Esophagus squamous epithelium (tissue), 5 donors: ENCODE data around the gene PLXDC2. TPM values are rescaled to one million over a fixed set of nuclear protein-coding genes. Genes with fewer than 3 reads are reported as not detected.

ENCODE experiments used
- DNase-seq: peaks from one replicate; lab custom pipeline; 2025; lab: John Stamatoyannopoulos, UW
- H3K27ac ChIP-seq, 4 donors: fragments of 200-600 bp; sonication (generic); one replicate each; pipeline ENCODE4 v1.5.1; 2016 to 2019; ENCODE audit warnings: mild to moderate bottlenecking in 1 of 4
- H3K27me3 ChIP-seq, 4 donors: fragments of 200-600 bp; sonication (generic); 1 replicate in 3 of 4; 2 replicates in 1 of 4; pipeline versions ENCODE4 v1.5.1 to v1.6.0; 2017 to 2021; ENCODE audit warnings: antibody characterized with exemption in 1 of 4
- H3K36me3 ChIP-seq, 3 donors: fragments of 200-600 bp; sonication (generic); one replicate each; pipeline ENCODE4 v1.5.1; 2016 to 2019
- H3K4me1 ChIP-seq, 3 donors: fragments of 200-600 bp; sonication (generic); one replicate each; pipeline ENCODE4 v1.5.1; 2017 to 2019
- H3K4me3 ChIP-seq, 4 donors: fragments of 200-600 bp; sonication (generic); 1 replicate in 3 of 4; 2 replicates in 1 of 4; pipeline ENCODE4 v1.5.1; 2016 to 2019; ENCODE audit warnings: mild to moderate bottlenecking in 2 of 4, moderate library complexity in 1 of 4
- H3K9me3 ChIP-seq, 3 donors: fragments of 200-600 bp; sonication (generic); one replicate each; pipeline ENCODE4 v1.5.1; 2016 to 2019
- POLR2A ChIP-seq, 4 donors: fragments of 450-650 bp; IDR thresholded peaks; one replicate each; pipeline ENCODE4 v1.6.1; 2017; ENCODE audit warnings: antibody characterized with exemption in 4 of 4, mild to moderate bottlenecking in 4 of 4, moderate library complexity in 3 of 4
- WGBS, 2 donors: methylation state at CpG; one replicate each; pipeline ENCODE4 v1.1.5; 2018; 5-methylcytosine and 5-hydroxymethylcytosine counted together
- intact Hi-C: fragments of 100-400 bp; cut with DNase I; formaldehyde crosslinking; loops from one replicate; pipeline ENCODE4 v1.15.0; 2022
- total RNA-seq, 4 donors: library from RNA; depleted of rRNA; stranded (reverse); fragments of >200 nt; gene quantifications; one replicate each; pipeline ENCODE4 v1.1.0, GENCODE V29; 2016
- TF ChIP-seq, protein P1 (sequence below), 6 experiments: fragments of 450-650 bp in 4 of 6; fragments of 200-600 bp in 2 of 6; sonication (generic) in 2 of 6; IDR thresholded peaks; one replicate each; pipeline ENCODE4 v1.5.1; 2016 to 2019; ENCODE audit warnings: antibody characterized with exemption in 6 of 6, mild to moderate bottlenecking in 4 of 6, moderate library complexity in 4 of 6
- donor health status: DM: yes; HTN: yes; CAD: no.

Gene PLXDC2
- total RNA-seq, 4 donors from 2014 or later, result 22.4 to 50.4 (median 36.9) TPM

DNA sequence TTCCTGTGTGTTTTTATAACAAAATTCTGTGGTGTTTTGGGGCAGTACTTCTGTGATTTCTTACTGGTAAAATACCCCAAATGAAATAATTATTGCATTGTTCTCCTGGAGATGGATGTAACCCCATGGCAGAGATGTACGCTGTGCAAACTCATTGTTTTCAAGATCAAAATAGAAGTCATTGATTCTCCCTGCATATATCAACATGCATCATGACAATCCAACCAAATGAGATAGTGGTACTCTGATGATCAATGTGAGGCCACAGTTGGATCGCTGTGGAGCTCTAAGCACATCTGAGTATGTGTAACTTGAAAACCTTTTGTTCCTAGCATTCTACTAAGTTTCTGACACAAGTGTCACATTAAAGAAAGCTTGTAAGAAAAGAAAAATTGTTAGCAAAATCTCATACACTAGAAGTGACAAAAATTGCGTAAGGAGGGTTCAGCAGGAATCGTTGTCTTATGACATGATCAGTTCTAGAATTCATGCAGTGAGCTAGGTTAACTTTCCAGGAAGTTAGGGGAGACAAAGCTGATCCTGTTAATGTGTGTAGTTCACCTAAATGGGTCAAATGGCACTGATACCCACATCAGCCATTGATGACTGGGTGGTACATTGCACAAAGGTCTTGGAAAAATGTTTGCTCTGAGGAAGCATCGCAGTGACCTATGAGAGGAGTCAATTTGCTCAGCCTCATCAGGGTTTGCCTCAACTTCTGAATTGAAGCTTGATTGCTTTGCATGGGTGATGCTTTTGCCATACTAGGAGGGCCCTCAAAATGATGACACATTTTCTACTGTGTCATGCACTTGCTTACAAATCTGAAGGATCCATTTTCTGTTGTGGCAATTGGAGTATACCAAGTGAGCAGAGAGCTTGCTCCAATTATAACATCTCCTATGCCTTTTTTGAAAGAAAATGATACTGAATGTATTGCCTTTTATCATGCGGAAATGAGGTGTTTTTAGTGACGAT is 145.1 kb downstream of the PLXDC2 start:
- DNase-seq, result no peak
- intact Hi-C loops, result no loop called here
- H3K27me3 ChIP-seq, result no peaks in the 10 kb centered on the region
- 83 to 96% methylated on average over 7 of the region's 7 CpGs for WGBS, 2 donors
- TF ChIP-seq, protein P1, sequence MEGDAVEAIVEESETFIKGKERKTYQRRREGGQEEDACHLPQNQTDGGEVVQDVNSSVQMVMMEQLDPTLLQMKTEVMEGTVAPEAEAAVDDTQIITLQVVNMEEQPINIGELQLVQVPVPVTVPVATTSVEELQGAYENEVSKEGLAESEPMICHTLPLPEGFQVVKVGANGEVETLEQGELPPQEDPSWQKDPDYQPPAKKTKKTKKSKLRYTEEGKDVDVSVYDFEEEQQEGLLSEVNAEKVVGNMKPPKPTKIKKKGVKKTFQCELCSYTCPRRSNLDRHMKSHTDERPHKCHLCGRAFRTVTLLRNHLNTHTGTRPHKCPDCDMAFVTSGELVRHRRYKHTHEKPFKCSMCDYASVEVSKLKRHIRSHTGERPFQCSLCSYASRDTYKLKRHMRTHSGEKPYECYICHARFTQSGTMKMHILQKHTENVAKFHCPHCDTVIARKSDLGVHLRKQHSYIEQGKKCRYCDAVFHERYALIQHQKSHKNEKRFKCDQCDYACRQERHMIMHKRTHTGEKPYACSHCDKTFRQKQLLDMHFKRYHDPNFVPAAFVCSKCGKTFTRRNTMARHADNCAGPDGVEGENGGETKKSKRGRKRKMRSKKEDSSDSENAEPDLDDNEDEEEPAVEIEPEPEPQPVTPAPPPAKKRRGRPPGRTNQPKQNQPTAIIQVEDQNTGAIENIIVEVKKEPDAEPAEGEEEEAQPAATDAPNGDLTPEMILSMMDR (IDR thresholded peaks at IDR 0.05), result no peak
- TF ChIP-seq POLR2A (IDR thresholded peaks at IDR 0.05), result no peak
- H3K4me3 ChIP-seq, result no peak overlapping the region
- no peaks in the 10 kb centered on the region for H3K9me3 ChIP-seq
- H3K4me1 ChIP-seq, result peaks cover 0 to 5% (median 0%) of the 10 kb centered on the region in 3 donors
- no peaks in the 10 kb centered on the region for H3K36me3 ChIP-seq
- no peak overlapping the region for H3K27ac ChIP-seq

DNA sequence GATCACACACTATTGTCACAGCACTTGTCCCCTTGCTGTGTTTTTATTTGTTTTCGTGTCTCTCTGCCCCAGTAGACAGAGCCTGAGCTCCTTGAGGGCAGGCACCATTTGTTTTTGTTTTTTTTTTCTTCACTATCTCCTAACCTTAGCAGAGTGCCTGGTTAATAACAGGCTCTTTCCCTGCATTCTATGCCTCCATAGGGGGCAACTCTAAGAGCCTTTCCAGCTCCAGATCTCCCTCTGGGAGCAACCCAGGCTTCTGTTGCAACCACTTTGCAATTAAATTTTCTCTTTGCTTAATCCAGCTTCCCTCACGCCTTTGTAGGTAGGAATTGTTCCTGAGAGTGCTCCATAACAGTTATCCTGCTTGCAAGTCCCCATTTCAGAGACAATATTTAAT is 148.4 kb downstream of the PLXDC2 start:
- 63 to 84% methylated on average over 2 of the region's 2 CpGs for WGBS, 2 donors
- Histone ChIP-seq H3K4me3 (no peak overlapping the region), H3K27ac (no peak overlapping the region), H3K9me3 (no peaks in the 10 kb centered on the region), H3K27me3 (no peaks in the 10 kb centered on the region), H3K36me3 (no peaks in the 10 kb centered on the region), H3K4me1 (peaks cover 0 to 5% (median 0%) of the 10 kb centered on the region in 3 donors)
- intact Hi-C loops, result no loop called here
- no peak for TF ChIP-seq POLR2A (IDR thresholded peaks at IDR 0.05)
- TF ChIP-seq, protein P1 (IDR thresholded peaks at IDR 0.05), result no peak
- no peak for DNase-seq

DNA sequence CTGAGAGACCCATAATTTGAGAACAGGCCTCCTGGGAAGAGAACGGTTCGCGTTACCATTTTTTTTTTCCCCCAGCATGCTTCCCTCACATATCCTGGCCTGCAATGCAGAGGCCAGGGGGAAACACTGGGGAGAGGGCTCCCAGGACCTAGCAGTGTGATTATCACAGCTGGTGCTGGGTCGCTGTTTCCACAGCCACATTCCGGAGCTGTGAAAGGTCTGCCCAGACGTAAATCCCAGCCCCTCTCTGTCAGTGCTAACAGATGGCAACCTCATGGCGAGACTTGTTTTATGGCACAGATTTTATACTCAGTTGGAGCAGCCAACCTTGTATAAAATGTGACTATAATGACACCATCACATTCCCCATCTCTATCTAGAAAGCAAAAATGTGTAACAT is 150.5 kb downstream of the PLXDC2 start:
- H3K36me3 ChIP-seq, result no peaks in the 10 kb centered on the region
- H3K4me1 ChIP-seq, result peaks cover 0 to 22% (median 5%) of the 10 kb centered on the region in 3 donors
- no peak overlapping the region for H3K27ac ChIP-seq
- H3K4me3 ChIP-seq, result no peak overlapping the region
- no peaks in the 10 kb centered on the region for H3K27me3 ChIP-seq
- DNase-seq, result no peak
- no peak for TF ChIP-seq POLR2A (IDR thresholded peaks at IDR 0.05)
- TF ChIP-seq, protein P1 (IDR thresholded peaks at IDR 0.05), result no peak
- no peaks in the 10 kb centered on the region for H3K9me3 ChIP-seq
- 77 to 98% methylated on average over 6 to 7 of the region's 7 CpGs for WGBS, 2 donors
- intact Hi-C loops, result no loop called here

DNA sequence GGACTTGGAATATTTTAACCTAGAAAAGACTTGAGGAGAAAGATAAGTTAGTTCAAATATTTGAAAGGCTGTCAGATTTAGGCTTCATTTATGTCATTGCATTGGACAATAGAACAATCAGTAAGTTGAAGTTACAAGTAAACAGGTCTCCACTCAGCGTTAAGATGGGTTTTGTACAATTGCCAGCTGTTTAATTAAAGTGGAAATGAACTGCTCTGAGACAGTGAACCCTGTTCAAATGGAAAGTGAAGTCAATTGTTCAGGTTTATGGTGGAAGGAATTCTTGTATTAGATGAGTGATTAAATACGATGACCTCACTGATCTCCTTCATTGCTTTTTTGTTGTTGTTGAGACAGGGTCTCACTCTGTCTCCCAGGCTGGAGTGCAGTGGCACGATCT is 151.7 kb downstream of the PLXDC2 start:
- H3K9me3 ChIP-seq, result no peaks in the 10 kb centered on the region
- peaks cover 0 to 27% (median 5%) of the 10 kb centered on the region in 3 donors for H3K4me1 ChIP-seq
- no peak overlapping the region for H3K27ac ChIP-seq
- 57 to 68% methylated on average over 3 of the region's 3 CpGs for WGBS, 2 donors
- DNase-seq, result no peak
- H3K36me3 ChIP-seq, result no peaks in the 10 kb centered on the region
- intact Hi-C loops, result no loop called here
- no peak overlapping the region for H3K4me3 ChIP-seq
- H3K27me3 ChIP-seq, result no peaks in the 10 kb centered on the region
- TF ChIP-seq POLR2A (IDR thresholded peaks at IDR 0.05), result no peak
- TF ChIP-seq, protein P1 (IDR thresholded peaks at IDR 0.05), result no peak

DNA sequence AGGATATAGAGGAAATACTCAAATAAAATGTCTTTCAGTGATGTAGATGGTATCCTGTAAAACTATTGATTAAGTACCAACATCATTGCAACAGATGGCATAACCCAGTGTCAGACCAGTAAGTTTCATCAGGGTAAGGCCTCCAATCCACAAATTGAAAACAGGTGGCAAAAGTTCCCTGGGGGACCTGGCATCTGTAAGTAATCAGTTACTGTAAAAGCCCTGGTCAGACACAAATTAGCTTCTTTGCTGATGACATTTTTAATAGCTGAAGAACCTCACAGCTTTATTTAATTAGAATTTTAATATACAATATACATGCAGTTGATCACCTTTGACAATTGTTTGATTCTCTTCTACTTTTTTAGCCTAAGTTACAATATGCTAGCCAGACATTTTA is 152.5 kb downstream of the PLXDC2 start:
- H3K36me3 ChIP-seq, result no peaks in the 10 kb centered on the region
- TF ChIP-seq, protein P1 (IDR thresholded peaks at IDR 0.05), result no peak
- no peak for TF ChIP-seq POLR2A (IDR thresholded peaks at IDR 0.05)
- H3K9me3 ChIP-seq, result no peaks in the 10 kb centered on the region
- H3K27ac ChIP-seq, result no peak overlapping the region
- H3K27me3 ChIP-seq, result no peaks in the 10 kb centered on the region
- intact Hi-C loops, result no loop called here
- no peak overlapping the region for H3K4me3 ChIP-seq
- peaks cover 0 to 27% (median 5%) of the 10 kb centered on the region in 3 donors for H3K4me1 ChIP-seq
- DNase-seq, result no peak
